NT2/D1 (cell line): ENCODE data around the gene ATP8B3.
"Not testable (repeated sequence)": the region's sequence is repeated elsewhere in the genome, so short reads cannot be mapped to it uniquely, and the experiment has no call there.

Experiments used
- DNase-seq: peaks from one replicate; pipeline ENCODE4 v3.0.0-alpha.2; 2011; ENCODE audit warnings: low read depth, low spot score
- H3K27me3 ChIP-seq: 2 replicates; pipeline ENCODE4 v1.6.0; 2011; ENCODE audit warnings: mild to moderate bottlenecking; ENCODE audit not compliant: insufficient read length, insufficient read depth
- H3K36me3 ChIP-seq: 2 replicates; pipeline ENCODE4 v1.6.1; 2011; ENCODE audit warnings: mild to moderate bottlenecking, low read length, mixed read lengths; ENCODE audit not compliant: insufficient read depth, insufficient read length
- H3K4me1 ChIP-seq: 2 replicates; pipeline ENCODE4 v1.5.1; 2011; ENCODE audit not compliant: insufficient read depth, insufficient read length
- H3K4me3 ChIP-seq: 2 replicates; pipeline ENCODE4 v1.5.1; 2011; ENCODE audit warnings: low read depth; ENCODE audit not compliant: insufficient read length
- H3K9ac ChIP-seq: 2 replicates; pipeline ENCODE4 v1.6.0; 2011; ENCODE audit warnings: low read depth; ENCODE audit not compliant: insufficient read length
- H3K9me3 ChIP-seq: 2 replicates; pipeline ENCODE4 v1.5.1; 2011; ENCODE audit warnings: mild to moderate bottlenecking, low read length; ENCODE audit not compliant: insufficient read depth
- SUZ12 ChIP-seq: IDR thresholded peaks from 2 replicates; pipeline ENCODE4 v1.6.1; 2011; ENCODE audit not compliant: insufficient read length, insufficient read depth; ENCODE audit errors: extremely low read depth
- YY1 ChIP-seq: IDR thresholded peaks from 2 replicates; pipeline ENCODE4 v1.6.1; 2011; ENCODE audit not compliant: insufficient read length, insufficient read depth
- ZNF274 ChIP-seq: IDR thresholded peaks from 2 replicates; pipeline ENCODE4 v1.6.1; 2011; ENCODE audit warnings: mild to moderate bottlenecking, low read depth, low read length

ATP8B3 gene

GRCh38 chr19:1806184-1807029, 5.7 kb downstream of the ATP8B3 start:
- Histone ChIP-seq H3K4me1 (peaks cover 17% of the 10 kb centered on the region), H3K9ac (no peak overlapping the region), H3K27me3 (no peaks in the 10 kb centered on the region), H3K9me3 (no peaks in the 10 kb centered on the region), H3K36me3 (peaks cover 4% of the 10 kb centered on the region), H3K4me3 (no peak overlapping the region)
- no peak for TF ChIP-seq SUZ12
- TF ChIP-seq YY1, result no peak
- no peak for TF ChIP-seq ZNF274
- DNase-seq, result no peak

DNA sequence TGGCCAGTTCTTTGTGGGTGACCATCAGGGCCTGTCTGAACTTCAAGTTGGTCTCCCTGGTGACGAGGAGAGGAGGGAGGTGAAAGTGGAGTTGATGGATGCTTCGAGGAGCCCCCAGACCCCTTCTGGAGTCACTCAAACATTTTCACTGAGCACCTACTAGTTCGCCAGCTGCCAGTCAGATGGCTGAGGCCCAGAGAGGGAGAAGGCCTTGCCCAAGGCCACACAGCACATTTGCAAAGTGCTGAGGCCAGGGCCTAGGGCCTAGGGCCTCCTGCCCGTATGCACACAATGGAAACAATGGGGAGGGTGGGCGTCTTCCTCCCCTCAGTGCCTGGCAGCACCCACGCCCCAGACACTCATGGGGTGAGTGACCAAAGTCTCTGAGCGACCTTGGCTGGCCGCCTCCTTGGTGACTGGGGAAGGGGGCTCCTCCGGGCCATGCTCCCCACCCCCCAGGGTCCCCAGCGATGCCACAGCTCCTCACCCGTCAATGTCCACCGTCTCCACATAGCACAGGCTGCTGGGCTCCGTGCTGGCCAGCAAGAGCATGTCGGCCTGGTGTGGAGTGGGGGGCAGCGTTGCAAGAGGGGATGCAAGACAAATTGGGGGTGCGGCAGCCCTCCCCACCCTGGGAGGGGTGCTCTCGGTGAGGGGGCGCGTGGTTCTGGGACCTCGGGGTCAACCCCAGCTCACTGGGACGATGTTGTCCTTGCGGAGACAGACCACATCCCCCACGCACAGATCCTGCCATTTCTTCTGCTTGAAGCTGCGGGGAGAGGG, 6.5 kb downstream of the ATP8B3 start:
- peak overlapping the region; percentile 32 for H3K9ac ChIP-seq
- TF ChIP-seq ZNF274, result no peak
- TF ChIP-seq YY1, result no peak
- no peak for TF ChIP-seq SUZ12
- H3K27me3 ChIP-seq, result no peaks in the 10 kb centered on the region
- H3K4me1 ChIP-seq, result peaks cover 11% of the 10 kb centered on the region
- no peaks in the 10 kb centered on the region for H3K9me3 ChIP-seq
- peaks cover 4% of the 10 kb centered on the region for H3K36me3 ChIP-seq
- no peak overlapping the region for H3K4me3 ChIP-seq
- DNase-seq, result no peak

DNA sequence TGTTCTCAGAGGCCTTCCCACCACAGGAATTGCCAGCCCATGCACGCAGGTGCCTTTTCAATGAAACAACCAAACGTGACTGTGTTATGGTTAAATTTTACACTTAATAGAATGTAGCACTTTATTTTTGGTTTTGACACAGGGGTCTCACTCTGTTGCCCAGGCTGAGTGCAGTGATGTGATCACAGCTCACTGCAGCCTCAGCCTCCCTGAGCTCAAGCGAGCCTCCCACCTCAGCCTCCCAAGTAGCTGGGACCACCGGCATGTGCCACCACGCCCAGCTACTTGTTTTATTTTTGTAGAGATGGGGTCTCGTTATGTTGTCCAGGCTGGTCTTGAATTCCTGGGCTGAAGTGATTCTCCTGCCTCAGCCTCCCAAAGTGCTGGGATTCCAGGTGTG, 7.2 kb downstream of the ATP8B3 start:
- Histone ChIP-seq H3K4me3 (no peak overlapping the region), H3K36me3 (peaks cover 7% of the 10 kb centered on the region), H3K27me3 (no peaks in the 10 kb centered on the region), H3K4me1 (peaks cover 8% of the 10 kb centered on the region), H3K9ac (no peak overlapping the region), H3K9me3 (no peaks in the 10 kb centered on the region)
- no peak for DNase-seq
- TF ChIP-seq ZNF274, result no peak
- no peak for TF ChIP-seq SUZ12
- no peak for TF ChIP-seq YY1

DNA sequence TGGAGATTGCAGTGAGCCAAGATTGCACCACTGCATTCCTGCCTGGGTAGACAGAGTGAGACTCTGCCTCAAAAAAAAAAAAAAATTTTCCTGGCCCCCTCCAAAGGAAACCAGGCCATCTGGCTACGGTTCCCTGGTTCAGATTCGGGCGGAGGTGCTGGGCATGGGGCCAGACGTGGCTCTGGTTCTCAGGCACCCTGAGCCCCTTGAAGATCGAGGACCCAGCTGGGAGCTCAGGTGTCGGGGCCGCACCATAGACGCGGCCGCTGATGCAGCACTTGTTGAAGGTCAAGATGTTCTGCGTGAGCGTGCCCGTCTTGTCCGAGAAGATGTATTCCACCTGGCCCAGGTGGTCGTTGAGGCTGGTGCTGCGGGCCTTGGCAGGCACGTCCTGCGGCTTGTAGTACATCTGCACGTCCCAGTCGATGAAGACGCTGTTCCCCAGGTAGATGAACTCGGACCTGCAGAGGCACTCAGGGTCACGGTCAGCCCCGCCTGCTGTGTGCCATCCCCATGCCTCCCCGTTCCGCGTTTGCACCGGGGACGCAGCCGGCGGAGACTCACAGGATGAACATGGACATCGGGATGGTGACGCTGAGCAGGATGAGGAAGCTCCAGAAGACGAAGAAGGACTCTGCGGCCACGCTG, 12.3 kb downstream of the ATP8B3 start:
- peaks cover 9% of the 10 kb centered on the region for H3K4me1 ChIP-seq
- no peaks in the 10 kb centered on the region for H3K27me3 ChIP-seq
- H3K36me3 ChIP-seq, result peaks cover 9% of the 10 kb centered on the region
- no peaks in the 10 kb centered on the region for H3K9me3 ChIP-seq
- no peak for TF ChIP-seq SUZ12
- no peak for TF ChIP-seq ZNF274
- no peak overlapping the region for H3K4me3 ChIP-seq
- no peak overlapping the region for H3K9ac ChIP-seq
- DNase-seq, result no peak

DNA sequence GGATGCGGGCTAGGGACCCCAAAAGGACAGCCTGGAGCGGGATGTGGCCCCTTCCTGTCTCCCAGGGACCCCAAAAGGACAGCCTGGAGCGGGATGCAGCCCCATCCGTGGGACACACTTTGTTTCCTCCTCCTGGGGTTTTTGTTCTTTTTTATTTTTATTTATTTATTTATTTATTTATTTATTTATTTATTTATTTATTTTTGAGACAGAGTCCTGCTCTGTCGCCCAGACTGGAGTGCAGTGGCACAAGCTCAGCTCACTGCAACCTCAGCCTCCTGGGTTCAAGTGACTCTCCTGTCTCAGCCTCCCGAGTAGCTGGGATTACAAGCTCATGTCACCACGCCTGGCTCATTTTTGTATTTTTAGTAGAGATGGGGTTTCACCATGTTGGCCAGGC, 14.8 kb downstream of the ATP8B3 start:
- not testable (repeated sequence) for H3K9ac ChIP-seq, DNase-seq, H3K27me3 ChIP-seq, H3K9me3 ChIP-seq, H3K4me3 ChIP-seq, H3K36me3 ChIP-seq
- H3K4me1 ChIP-seq, result peaks cover 14% of the 10 kb centered on the region

DNA sequence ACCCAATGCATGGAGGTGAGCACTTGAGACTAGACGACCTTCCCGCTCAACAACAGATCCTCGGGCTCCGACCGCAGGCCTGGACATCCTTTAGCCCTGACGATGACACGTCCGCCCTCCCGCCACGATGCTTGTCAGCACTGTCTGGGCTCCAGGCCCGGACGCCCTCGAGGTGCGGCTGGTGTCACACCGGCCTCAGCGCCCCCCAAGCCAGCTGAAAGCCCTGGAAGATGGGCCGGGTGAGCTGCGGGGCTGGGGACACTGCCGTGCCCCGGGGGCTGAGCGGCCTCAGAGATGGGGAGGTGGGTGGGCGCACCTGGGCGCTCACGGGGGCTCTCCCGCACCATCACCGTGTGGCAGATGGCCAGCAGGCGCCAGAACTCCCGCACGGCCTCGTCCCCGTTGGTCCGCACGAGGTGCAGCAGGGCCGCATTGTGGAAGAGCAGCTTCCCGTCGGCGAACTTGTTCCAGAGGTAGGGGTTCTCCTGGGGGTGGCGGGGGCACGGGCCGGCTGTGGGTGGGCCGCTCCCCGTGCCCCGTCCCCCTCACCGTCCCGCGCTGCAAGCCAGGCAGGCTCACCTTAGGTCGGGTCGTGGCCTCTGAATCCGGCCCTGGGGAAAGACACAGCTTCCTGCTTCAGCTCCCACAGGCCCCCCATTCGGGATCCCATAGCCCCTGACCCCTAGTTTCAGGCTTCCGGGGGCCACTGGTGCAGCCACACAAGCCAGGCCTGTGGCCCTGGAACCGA, 15.5 kb downstream of the ATP8B3 start:
- Histone ChIP-seq H3K9ac (peak overlapping the region; percentile 18), H3K9me3 (no peaks in the 10 kb centered on the region), H3K4me3 (no peak overlapping the region), H3K4me1 (peaks cover 14% of the 10 kb centered on the region), H3K36me3 (peaks cover 5% of the 10 kb centered on the region), H3K27me3 (no peaks in the 10 kb centered on the region)
- no peak for TF ChIP-seq ZNF274
- TF ChIP-seq SUZ12, result no peak
- no peak for TF ChIP-seq YY1
- DNase-seq, result no peak
